HepG2 (cell line): Measurements from ENCODE around the gene HSD17B8. TPM values are rescaled to one million over a fixed set of nuclear protein-coding genes. Genes with fewer than 3 reads are reported as not detected.

Source experiments
- HNRNPK ChIP-seq: fragments of 200-400 bp; formaldehyde crosslinking; IDR thresholded peaks from 2 replicates; pipeline ENCODE4 v1.6.1; 2018; ENCODE audit warnings: low read length, low read depth, moderate library complexity, mild to moderate bottlenecking; ENCODE audit not compliant: poor library complexity, severe bottlenecking
- HNRNPL ChIP-seq: fragments of 200-400 bp; formaldehyde crosslinking; IDR thresholded peaks from 2 replicates; pipeline ENCODE4 v1.6.1; 2017; ENCODE audit warnings: mild to moderate bottlenecking, low read depth, low read length
- HOXA3 ChIP-seq: sonication (generic); formaldehyde crosslinking; IDR thresholded peaks from 2 replicates; pipeline ENCODE4 v1.5.0; 2020; ENCODE audit warnings: missing genetic modification reagents
- HOXA9 ChIP-seq: sonication (generic); formaldehyde crosslinking; IDR thresholded peaks from 2 replicates; pipeline ENCODE4 v1.8.1; 2022; ENCODE audit warnings: missing genetic modification reagents, mild to moderate bottlenecking, moderate library complexity, borderline replicate concordance
- LCORL ChIP-seq, 2 experiments: fragments of 450-650 bp in 1 of 2; sonication (generic) in 1 of 2; formaldehyde crosslinking in 1 of 2; IDR thresholded peaks; 2 replicates each; pipeline versions ENCODE4 v1.5.0 to v1.6.1; 2017 to 2020; ENCODE audit warnings: antibody characterized with exemption in 1 of 2, missing genetic modification reagents in 1 of 2
- MEF2D ChIP-seq: sonication (generic); formaldehyde crosslinking; IDR thresholded peaks from 2 replicates; pipeline ENCODE4 v1.5.1; 2020; ENCODE audit warnings: mild to moderate bottlenecking, missing genetic modification reagents
- MLLT10 ChIP-seq: sonication (generic); formaldehyde crosslinking; IDR thresholded peaks from 2 replicates; pipeline ENCODE4 v1.4.0; 2020; ENCODE audit warnings: missing genetic modification reagents
- RBM22 ChIP-seq: fragments of 200-400 bp; formaldehyde crosslinking; optimal IDR thresholded peaks from 2 replicates; pipeline ENCODE3; 2017; ENCODE audit warnings: mild to moderate bottlenecking, low read length, moderate library complexity
- RBM39 ChIP-seq: fragments of 200-400 bp; formaldehyde crosslinking; IDR thresholded peaks from one replicate; pipeline ENCODE4 v1.6.1; 2018; ENCODE audit warnings: antibody characterized with exemption, mild to moderate bottlenecking, low read depth, low read length; ENCODE audit not compliant: poor library complexity, severe bottlenecking
- RFX3 ChIP-seq: IDR thresholded peaks from 2 replicates; pipeline ENCODE4 v1.6.1; 2016; ENCODE audit warnings: missing biosample characterization, missing genetic modification reagents
- SAP130 ChIP-seq: IDR thresholded peaks from 2 replicates; pipeline ENCODE4 v1.6.1; 2016; ENCODE audit warnings: low read depth
- STAG1 ChIP-seq: sonication (generic); formaldehyde crosslinking; IDR thresholded peaks from 2 replicates; pipeline ENCODE4 v1.4.0; 2020; ENCODE audit warnings: missing genetic modification reagents
- TBX2 ChIP-seq: sonication (generic); formaldehyde crosslinking; IDR thresholded peaks from 2 replicates; pipeline ENCODE4 v1.5.0; 2020; ENCODE audit warnings: missing genetic modification reagents, mild to moderate bottlenecking, borderline replicate concordance
- THYN1 ChIP-seq: sonication (generic); formaldehyde crosslinking; IDR thresholded peaks from 2 replicates; pipeline ENCODE4 v1.8.1; 2023; ENCODE audit warnings: low read depth, mild to moderate bottlenecking, moderate library complexity, missing genetic modification reagents, borderline replicate concordance
- ZBTB21 ChIP-seq: sonication (generic); formaldehyde crosslinking; IDR thresholded peaks from 2 replicates; pipeline ENCODE4 v1.4.0; 2020; ENCODE audit warnings: missing genetic modification reagents
- ZNF136 ChIP-seq: sonication (generic); formaldehyde crosslinking; IDR thresholded peaks from 2 replicates; pipeline ENCODE4 v1.8.1; 2022; ENCODE audit warnings: low read depth, mild to moderate bottlenecking, moderate library complexity, missing genetic modification reagents
- ZNF234 ChIP-seq: sonication (generic); formaldehyde crosslinking; conservative IDR thresholded peaks from 2 replicates; pipeline ENCODE4 v1.5.1; 2020; ENCODE audit warnings: mild to moderate bottlenecking, missing genetic modification reagents
- ZNF33A ChIP-seq: sonication (generic); formaldehyde crosslinking; IDR thresholded peaks from 2 replicates; pipeline ENCODE4 v1.5.1; 2020; ENCODE audit warnings: missing genetic modification reagents, mild to moderate bottlenecking, moderate library complexity, borderline replicate concordance
- ZNF383 ChIP-seq: sonication (generic); formaldehyde crosslinking; IDR thresholded peaks from 2 replicates; pipeline ENCODE4 v1.4.0; 2020; ENCODE audit warnings: missing genetic modification reagents, mild to moderate bottlenecking, borderline replicate concordance
- ZNF589 ChIP-seq: sonication (generic); formaldehyde crosslinking; conservative IDR thresholded peaks from 2 replicates; pipeline ENCODE4 v1.8.0; 2022; ENCODE audit warnings: mild to moderate bottlenecking, moderate library complexity, missing genetic modification reagents
- ZNF598 ChIP-seq: sonication (generic); formaldehyde crosslinking; IDR thresholded peaks from 2 replicates; pipeline ENCODE4 v1.5.1; 2020; ENCODE audit warnings: mild to moderate bottlenecking, missing genetic modification reagents, borderline replicate concordance
- ZNF672 ChIP-seq: sonication (generic); formaldehyde crosslinking; IDR thresholded peaks from 2 replicates; pipeline ENCODE4 v1.8.1; 2022; ENCODE audit warnings: missing genetic modification reagents
- ZNF740 ChIP-seq: sonication (generic); formaldehyde crosslinking; IDR thresholded peaks from 2 replicates; pipeline ENCODE4 v1.4.0; 2020; ENCODE audit warnings: missing genetic modification reagents
- ZNF766 ChIP-seq: sonication (generic); formaldehyde crosslinking; IDR thresholded peaks from 2 replicates; pipeline ENCODE4 v1.5.0; 2020; ENCODE audit warnings: missing genetic modification reagents, borderline replicate concordance
- ZNF788 ChIP-seq: sonication (generic); formaldehyde crosslinking; IDR thresholded peaks from 2 replicates; pipeline ENCODE4 v1.5.0; 2020; ENCODE audit warnings: mild to moderate bottlenecking, missing genetic modification reagents, borderline replicate concordance
- polyA plus RNA-seq, 8 experiments: library from polyadenylated mRNA; depleted of rRNA in 3 of 8; stranded (reverse) in 7 of 8; unstranded in 1 of 8; fragments of >200 nt; fragmentation: Illumina TruSeq in 4 of 8; extraction: Trizol in 4 of 8; gene quantifications; 2 replicates each; pipeline versions ENCODE4 v1.2.1 to v1.2.3, GENCODE V29; 2011 to 2016; ENCODE audit warnings: low read depth in 4 of 8, missing spikeins in 1 of 8, mixed read lengths in 1 of 8; ENCODE audit not compliant: insufficient read depth in 1 of 8
- total RNA-seq, 5 experiments: library from RNA; depleted of rRNA; stranded (reverse); fragments of >200 nt; fragmentation: Illumina TruSeq; extraction: Trizol; gene quantifications; 2 replicates each; pipeline ENCODE4 v1.2.3, GENCODE V29; 2016; ENCODE audit warnings: low read depth in 1 of 5
- TF ChIP-seq, protein P1 (sequence below): sonication (generic); formaldehyde crosslinking; IDR thresholded peaks from 2 replicates; pipeline ENCODE4 v1.5.1; 2020; ENCODE audit warnings: missing genetic modification reagents, mild to moderate bottlenecking, borderline replicate concordance

The HSD17B8 gene
- total and polyA plus RNA-seq, 2 of the 13 experiments (the other 11 are each of a cell fraction or from before 2014, with no cell fraction given) = 12.6 to 20.1 TPM

- TF ChIP-seq LCORL (IDR thresholded peaks at IDR 0.05) (no peak), LCORL (CRISPR knock-in tag; IDR thresholded peaks at IDR 0.05) (0 out of 2 replicates have a peak, but pooled peaks have one; percentile 21), SAP130 (peak; percentile 32; the same call in 1 of the 2 replicates), HNRNPK (peak; percentile 49), ZNF672 (CRISPR knock-in tag) (no peak), STAG1 (CRISPR knock-in tag) (peak; percentile 63), RBM22 (no peak), ZNF598 (CRISPR knock-in tag) (0 out of 2 replicates have a peak, but pooled peaks have one; percentile 70), ZNF740 (no peak), RFX3 (CRISPR knock-in tag) (no peak), ZNF383 (no peak), ZNF136 (0 out of 2 replicates have a peak, but pooled peaks have one; percentile 80), ZBTB21 (no peak), ZNF589 (CRISPR knock-in tag) (no peak), MEF2D (CRISPR knock-in tag) (peak; percentile 57; the same call in 1 of the 2 replicates), HOXA3 (CRISPR knock-in tag) (no peak), ZNF234 (CRISPR knock-in tag) (no peak), ZNF788 (CRISPR knock-in tag) (0 out of 2 replicates have a peak, but pooled peaks have one; percentile 7), ZNF33A (CRISPR knock-in tag) (peak; percentile 82; the same call in 1 of the 2 replicates), MLLT10 (CRISPR knock-in tag) (no peak), RBM39 (no peak), THYN1 (CRISPR knock-in tag) (no peak), TBX2 (CRISPR knock-in tag) (no peak), HOXA9 (CRISPR knock-in tag) (no peak), ZNF766 (CRISPR knock-in tag) (no peak), HNRNPL (0 out of 2 replicates have a peak, but pooled peaks have one; percentile 59)
- TF ChIP-seq, protein P1, sequence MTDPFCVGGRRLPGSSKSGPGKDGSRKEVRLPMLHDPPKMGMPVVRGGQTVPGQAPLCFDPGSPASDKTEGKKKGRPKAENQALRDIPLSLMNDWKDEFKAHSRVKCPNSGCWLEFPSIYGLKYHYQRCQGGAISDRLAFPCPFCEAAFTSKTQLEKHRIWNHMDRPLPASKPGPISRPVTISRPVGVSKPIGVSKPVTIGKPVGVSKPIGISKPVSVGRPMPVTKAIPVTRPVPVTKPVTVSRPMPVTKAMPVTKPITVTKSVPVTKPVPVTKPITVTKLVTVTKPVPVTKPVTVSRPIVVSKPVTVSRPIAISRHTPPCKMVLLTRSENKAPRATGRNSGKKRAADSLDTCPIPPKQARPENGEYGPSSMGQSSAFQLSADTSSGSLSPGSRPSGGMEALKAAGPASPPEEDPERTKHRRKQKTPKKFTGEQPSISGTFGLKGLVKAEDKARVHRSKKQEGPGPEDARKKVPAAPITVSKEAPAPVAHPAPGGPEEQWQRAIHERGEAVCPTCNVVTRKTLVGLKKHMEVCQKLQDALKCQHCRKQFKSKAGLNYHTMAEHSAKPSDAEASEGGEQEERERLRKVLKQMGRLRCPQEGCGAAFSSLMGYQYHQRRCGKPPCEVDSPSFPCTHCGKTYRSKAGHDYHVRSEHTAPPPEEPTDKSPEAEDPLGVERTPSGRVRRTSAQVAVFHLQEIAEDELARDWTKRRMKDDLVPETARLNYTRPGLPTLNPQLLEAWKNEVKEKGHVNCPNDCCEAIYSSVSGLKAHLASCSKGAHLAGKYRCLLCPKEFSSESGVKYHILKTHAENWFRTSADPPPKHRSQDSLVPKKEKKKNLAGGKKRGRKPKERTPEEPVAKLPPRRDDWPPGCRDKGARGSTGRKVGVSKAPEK (CRISPR knock-in tag) = peak; percentile 79; the same call in 1 of the 2 replicates
Measured at GRCh38 chr6:33161354-33162331, 42.8 kb upstream of the HSD17B8 start (continued).
